PC-3 (cell line): Measurements from ENCODE around the gene BECN2. TPM values are rescaled to one million over a fixed set of nuclear protein-coding genes. Genes with fewer than 3 reads are reported as not detected.

Experiments used
- ATAC-seq: fragments of 200-7000 bp; cut with Tn5 transposase; 2 replicates; pipeline ENCODE4 v1.9.1; 2020; ENCODE audit warnings: mild to moderate bottlenecking, moderate library complexity
- BruUV-seq: library from RNA; stranded (reverse); fragments of 400-500 nt; replicated peaks from 2 replicates; lab custom pipeline; 2021; lab: Mats Ljungman, UMichigan
- CTCF ChIA-PET: fragments of 300-600 bp; sonication (Branson Sonifier 250); formaldehyde crosslinking; loops from one replicate; lab custom pipeline; 2022; ENCODE audit warnings: antibody characterized with exemption; lab: Charles Lee
- POLR2A ChIA-PET: fragments of 300-600 bp; sonication (Branson Sonifier 250); formaldehyde crosslinking; loops from one replicate; lab custom pipeline; 2022; ENCODE audit warnings: antibody characterized with exemption; ENCODE audit not compliant: unreplicated experiment; lab: Charles Lee
- DNase-seq: peaks from one replicate; pipeline ENCODE4 v3.0.0-alpha.2; 2015
- H2AFZ ChIP-seq: fragments of 300-600 bp; sonication (generic); 2 replicates; pipeline ENCODE4 v1.6.0; 2016; ENCODE audit warnings: antibody characterized with exemption, low read length
- H3F3A ChIP-seq: fragments of 300-600 bp; sonication (generic); one replicate; pipeline ENCODE4 v1.6.0; 2017; ENCODE audit warnings: antibody characterized with exemption, low read length, control low read depth, mild to moderate bottlenecking; ENCODE audit not compliant: unreplicated experiment
- H3K27ac ChIP-seq: fragments of 300-600 bp; sonication (generic); 2 replicates; pipeline ENCODE4 v1.5.1; 2016; ENCODE audit warnings: mild to moderate bottlenecking, low read length
- H3K27me3 ChIP-seq: fragments of 300-600 bp; sonication (generic); 2 replicates; pipeline ENCODE4 v1.6.1; 2016; ENCODE audit warnings: low read length, mixed read lengths
- H3K36me3 ChIP-seq: fragments of 300-600 bp; sonication (generic); 2 replicates; pipeline ENCODE4 v1.6.1; 2016; ENCODE audit warnings: low read depth, mixed run types, low read length, mixed read lengths
- H3K4me1 ChIP-seq: fragments of 300-600 bp; sonication (generic); 2 replicates; pipeline ENCODE4 v1.5.1; 2016; ENCODE audit warnings: low read length; ENCODE audit not compliant: insufficient read depth
- H3K4me2 ChIP-seq: fragments of 300-600 bp; sonication (generic); 2 replicates; pipeline ENCODE4 v1.6.0; 2016; ENCODE audit warnings: low read length
- H3K4me3 ChIP-seq: fragments of 300-600 bp; sonication (generic); 2 replicates; pipeline ENCODE4 v1.5.1; 2016; ENCODE audit warnings: mild to moderate bottlenecking, low read length, mixed read lengths
- H3K79me2 ChIP-seq: fragments of 300-600 bp; sonication (generic); 2 replicates; pipeline ENCODE4 v1.6.1; 2017; ENCODE audit warnings: low read length, mixed read lengths
- H3K9ac ChIP-seq: fragments of 300-600 bp; sonication (generic); 2 replicates; pipeline ENCODE4 v1.6.0; 2016; ENCODE audit warnings: mild to moderate bottlenecking, low read length
- H3K9me2 ChIP-seq: fragments of 300-600 bp; sonication (generic); replicated peaks from 2 replicates; pipeline ENCODE4 v1.6.1; 2016; ENCODE audit warnings: mixed run types, low read length, mixed read lengths
- H3K9me3 ChIP-seq: fragments of 300-600 bp; sonication (generic); 2 replicates; pipeline ENCODE4 v1.6.1; 2016; ENCODE audit warnings: low read length, mixed read lengths
- H4K20me1 ChIP-seq: fragments of 300-600 bp; sonication (generic); 2 replicates; pipeline ENCODE4 v1.6.1; 2016; ENCODE audit warnings: low read length, mixed read lengths
- EZH2 ChIP-seq: fragments of 300-600 bp; sonication (generic); IDR thresholded peaks from one replicate; pipeline ENCODE4 v1.6.1; 2017; ENCODE audit warnings: antibody characterized with exemption, mild to moderate bottlenecking, low read length; ENCODE audit not compliant: unreplicated experiment
- EZH2phosphoT487 ChIP-seq: fragments of 300-600 bp; sonication (generic); IDR thresholded peaks from 2 replicates; pipeline ENCODE4 v1.6.1; 2018; ENCODE audit warnings: mild to moderate bottlenecking, antibody characterized with exemption, low read length, borderline replicate concordance
- intact Hi-C: fragments of 100-400 bp; cut with micrococcal nuclease; formaldehyde crosslinking; loops from 2 replicates; pipeline ENCODE4 v1.9.0; 2023
- total RNA-seq: library from RNA; depleted of rRNA; stranded (reverse); fragments of >200 nt; gene quantifications from 2 replicates; pipeline ENCODE4 v1.2.3, GENCODE V29; 2014
- TF ChIP-seq, protein P1 (sequence below): fragments of 300-600 bp; sonication (generic); conservative IDR thresholded peaks from 2 replicates; pipeline ENCODE4 v1.5.1; 2017; ENCODE audit warnings: antibody characterized with exemption, low read depth, mild to moderate bottlenecking, low read length

The BECN2 gene
- total RNA-seq, 1 experiment from 2014 or later = not detected

DNA sequence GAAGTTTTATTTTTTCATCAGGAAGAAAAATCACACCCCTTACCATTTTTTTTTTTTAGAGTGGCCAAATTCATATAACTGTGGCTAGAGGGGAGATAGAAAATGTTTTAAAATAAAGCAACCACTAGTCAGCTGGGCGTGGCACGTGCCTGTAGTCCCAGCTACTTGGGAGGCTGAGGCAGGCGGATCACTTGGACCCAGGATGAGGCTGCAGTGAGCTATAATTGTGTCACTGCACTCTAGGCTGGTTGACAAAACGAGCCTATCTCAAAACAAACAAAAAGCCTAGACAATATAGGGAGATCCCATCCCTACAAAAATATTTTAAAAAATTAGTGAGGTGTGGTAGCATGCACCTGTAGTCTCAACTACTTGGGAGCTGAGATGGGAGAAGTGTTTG, 14.8 kb upstream of the BECN2 start:
- DNase-seq = peak; percentile 25
- CTCF ChIA-PET = interaction anchor here (0.7 kb wide), 1 partner anchor 69 kb away, joined by 6 read pairs; no protein-coding TSS in a partner anchor

DNA sequence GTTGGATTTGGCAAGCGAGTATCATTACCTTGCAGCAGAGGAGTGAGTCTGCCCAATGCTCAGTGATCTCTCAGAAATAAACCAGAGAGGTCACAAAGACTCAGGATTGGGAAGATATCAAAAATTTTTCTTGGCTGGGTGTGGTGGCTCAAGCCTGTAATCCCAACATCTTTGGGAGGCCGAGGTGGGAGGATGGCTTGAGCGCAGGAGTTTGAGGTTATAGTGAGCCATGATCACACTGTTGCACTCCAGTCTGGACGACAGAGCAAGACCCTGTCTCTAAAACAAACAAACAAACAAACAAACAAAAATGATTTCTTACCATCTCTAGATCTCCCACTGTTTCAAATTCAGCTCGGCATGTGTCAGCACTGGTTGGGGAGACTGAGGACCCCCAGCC, 13.3 kb upstream of the BECN2 start:
- no peak overlapping the region for H3K27ac ChIP-seq
- TF ChIP-seq, protein P1, sequence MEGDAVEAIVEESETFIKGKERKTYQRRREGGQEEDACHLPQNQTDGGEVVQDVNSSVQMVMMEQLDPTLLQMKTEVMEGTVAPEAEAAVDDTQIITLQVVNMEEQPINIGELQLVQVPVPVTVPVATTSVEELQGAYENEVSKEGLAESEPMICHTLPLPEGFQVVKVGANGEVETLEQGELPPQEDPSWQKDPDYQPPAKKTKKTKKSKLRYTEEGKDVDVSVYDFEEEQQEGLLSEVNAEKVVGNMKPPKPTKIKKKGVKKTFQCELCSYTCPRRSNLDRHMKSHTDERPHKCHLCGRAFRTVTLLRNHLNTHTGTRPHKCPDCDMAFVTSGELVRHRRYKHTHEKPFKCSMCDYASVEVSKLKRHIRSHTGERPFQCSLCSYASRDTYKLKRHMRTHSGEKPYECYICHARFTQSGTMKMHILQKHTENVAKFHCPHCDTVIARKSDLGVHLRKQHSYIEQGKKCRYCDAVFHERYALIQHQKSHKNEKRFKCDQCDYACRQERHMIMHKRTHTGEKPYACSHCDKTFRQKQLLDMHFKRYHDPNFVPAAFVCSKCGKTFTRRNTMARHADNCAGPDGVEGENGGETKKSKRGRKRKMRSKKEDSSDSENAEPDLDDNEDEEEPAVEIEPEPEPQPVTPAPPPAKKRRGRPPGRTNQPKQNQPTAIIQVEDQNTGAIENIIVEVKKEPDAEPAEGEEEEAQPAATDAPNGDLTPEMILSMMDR = no peak
- TF ChIP-seq EZH2 = no peak
- H3K4me1 ChIP-seq = peaks cover 4% of the 10 kb centered on the region; the same call in 1 of the 2 replicates
- no peaks in the 10 kb centered on the region for H3F3A ChIP-seq
- ChIA-PET CTCF (no interaction called here), POLR2A (interaction anchor here (0.6 kb wide), 1 partner anchor 286 kb away, joined by 4 read pairs; no protein-coding TSS in a partner anchor)
- BruUV-seq = no TSS peak
- ATAC-seq = peak; percentile 16
- peak overlapping the region; percentile 90 for H2AFZ ChIP-seq
- no peaks in the 10 kb centered on the region for H3K27me3 ChIP-seq
- DNase-seq = no peak
- no peaks in the 10 kb centered on the region for H3K36me3 ChIP-seq
- H3K79me2 ChIP-seq = no peaks in the 10 kb centered on the region
- H3K4me2 ChIP-seq = peak overlapping the region; percentile 87
- H3K4me3 ChIP-seq = peak overlapping the region; percentile 71
- no peaks in the 10 kb centered on the region for H3K9me3 ChIP-seq
- intact Hi-C loops = no loop called here
- H3K9me2 ChIP-seq = no peaks in the 10 kb centered on the region
- no peaks in the 10 kb centered on the region for H4K20me1 ChIP-seq
- peak overlapping the region; percentile 54 for H3K9ac ChIP-seq

More for the DNA sequence above, 14.8 kb upstream of the BECN2 start:
- intact Hi-C loops = no loop called here
- no peak overlapping the region for H2AFZ ChIP-seq
- H3K79me2 ChIP-seq = no peaks in the 10 kb centered on the region
- H3K27ac ChIP-seq = no peak overlapping the region
- H3K36me3 ChIP-seq = no peaks in the 10 kb centered on the region
- H3K9ac ChIP-seq = no peak overlapping the region
- H3K4me2 ChIP-seq = no peak overlapping the region
- no peaks in the 10 kb centered on the region for H3F3A ChIP-seq
- no peak for TF ChIP-seq EZH2phosphoT487
- no peak for TF ChIP-seq EZH2
- TF ChIP-seq, protein P1 = no peak
- no peak overlapping the region for H3K4me3 ChIP-seq
- no peaks in the 10 kb centered on the region for H3K9me3 ChIP-seq
- H3K9me2 ChIP-seq = no peaks in the 10 kb centered on the region
- no peak for ATAC-seq
- no TSS peak for BruUV-seq
- POLR2A ChIA-PET = no interaction called here
- H3K4me1 ChIP-seq = peaks cover 4% of the 10 kb centered on the region; the same call in 1 of the 2 replicates
- H4K20me1 ChIP-seq = no peaks in the 10 kb centered on the region
- no peaks in the 10 kb centered on the region for H3K27me3 ChIP-seq

DNA sequence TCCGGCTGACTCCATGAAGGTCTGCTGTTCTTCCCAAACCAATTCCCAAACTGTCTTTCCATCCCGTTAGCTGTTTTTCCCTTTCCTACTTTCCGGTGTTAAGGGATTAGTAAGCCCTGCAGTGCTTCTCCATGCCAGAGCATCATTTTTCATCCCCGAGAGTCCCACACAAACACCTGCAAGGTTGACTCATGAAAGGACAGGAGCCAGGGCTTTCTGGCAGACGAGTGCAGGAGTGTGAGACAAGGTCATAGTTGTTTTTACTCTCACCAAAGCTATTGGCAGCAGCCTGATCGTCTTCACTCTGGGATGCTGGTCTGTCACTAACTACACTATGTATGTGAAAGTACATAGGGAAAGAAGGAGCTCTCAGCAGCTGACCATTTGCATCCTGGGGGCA, 10.2 kb upstream of the BECN2 start:
- H3K36me3 ChIP-seq = no peaks in the 10 kb centered on the region
- H3K9me2 ChIP-seq = no peaks in the 10 kb centered on the region
- DNase-seq (peak; percentile 47), ATAC-seq (no peak; the same call in 1 of the 2 replicates)
- H3K4me3 ChIP-seq = no peak overlapping the region
- H3K27me3 ChIP-seq = no peaks in the 10 kb centered on the region
- no peak overlapping the region for H2AFZ ChIP-seq
- BruUV-seq = no TSS peak
- H3K9ac ChIP-seq = no peak overlapping the region
- no peaks in the 10 kb centered on the region for H3F3A ChIP-seq
- H3K27ac ChIP-seq = no peak overlapping the region
- H3K4me1 ChIP-seq = peaks cover 12% of the 10 kb centered on the region; the same call in 1 of the 2 replicates
- ChIA-PET CTCF (no interaction called here), POLR2A (no interaction called here)
- H4K20me1 ChIP-seq = no peaks in the 10 kb centered on the region
- no peak for TF ChIP-seq EZH2
- TF ChIP-seq EZH2phosphoT487 = no peak
- TF ChIP-seq, protein P1 = no peak
- no peaks in the 10 kb centered on the region for H3K9me3 ChIP-seq
- H3K4me2 ChIP-seq = no peak overlapping the region
- intact Hi-C loops = no loop called here
- H3K79me2 ChIP-seq = no peaks in the 10 kb centered on the region
